Spleen (tissue), 3 donors: ENCODE measurements around the gene MTG1.

Experiments used
- POLR2A ChIP-seq, 3 donors: fragments of 450-650 bp; IDR thresholded peaks; one replicate each; pipeline ENCODE4 v1.5.1; 2017; ENCODE audit warnings: antibody characterized with exemption in 3 of 3, mild to moderate bottlenecking in 1 of 3
- POLR2AphosphoS5 ChIP-seq, 3 donors: sonication (generic); formaldehyde crosslinking; IDR thresholded peaks; one replicate each; pipeline ENCODE4 v1.5.1; 2017; ENCODE audit warnings: antibody characterized with exemption in 3 of 3

DNA sequence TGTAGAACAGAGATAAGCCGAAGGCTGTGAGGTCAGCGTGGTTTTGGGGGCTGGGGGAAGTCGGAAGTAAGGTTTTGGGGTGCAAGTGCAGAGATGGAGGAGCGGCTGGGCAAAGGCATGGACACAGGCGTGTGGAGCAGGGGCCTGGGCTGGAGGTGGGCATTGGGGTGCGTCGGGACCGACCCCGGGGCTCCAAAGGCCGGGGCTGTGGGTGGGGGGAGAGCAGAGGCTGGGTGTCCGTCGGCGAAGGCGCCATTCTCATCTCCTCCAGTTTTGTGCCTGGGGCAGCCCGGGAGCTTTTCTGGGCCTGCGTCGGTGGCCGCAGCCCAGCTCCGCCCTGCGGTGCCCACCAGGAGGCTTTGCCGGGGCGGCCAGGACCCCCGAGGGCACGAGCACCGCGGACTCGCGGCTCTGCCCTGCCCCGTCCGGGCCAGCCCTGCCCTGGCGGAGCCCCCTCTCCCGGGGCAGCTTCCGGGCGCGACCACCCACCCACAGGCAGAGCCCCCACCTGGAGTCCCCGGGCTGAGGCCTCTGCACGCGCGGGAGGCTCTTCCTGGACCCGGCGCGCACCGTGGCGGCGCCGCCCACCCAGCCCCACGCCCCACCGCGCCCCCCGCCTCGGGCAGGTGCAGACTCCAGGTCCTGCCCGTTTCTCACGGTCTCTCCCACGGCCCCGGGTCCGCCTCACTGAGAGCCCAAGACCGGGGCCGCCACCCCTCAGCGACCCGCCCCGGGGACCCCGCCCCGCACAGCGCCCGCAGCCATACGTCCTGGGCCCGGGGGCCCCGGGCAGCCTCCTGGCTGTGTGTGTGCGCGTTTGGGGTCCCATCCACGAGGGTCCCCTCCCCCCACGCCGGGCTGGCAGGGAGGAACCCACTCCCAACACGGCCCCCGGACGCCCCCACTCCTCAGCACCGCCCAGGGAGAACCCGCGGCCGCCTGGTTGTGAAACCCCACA is 52.1 kb downstream of the MTG1 start:
- TF ChIP-seq POLR2A (IDR thresholded peaks at IDR 0.05): no peak
- TF ChIP-seq POLR2AphosphoS5 (IDR thresholded peaks at IDR 0.05): no peak
